ENCODE measurements around the gene C3orf49. TPM values are rescaled to one million over a fixed set of nuclear protein-coding genes. Genes with fewer than 3 reads are reported as not detected.

Gene C3orf49
- total and polyA plus RNA-seq, 2 of the 13 experiments (the other 11 are each of a cell fraction or from before 2014, with no cell fraction given): not detected

GRCh38 chr3:63864008-63864964 lies 45.2 kb downstream of the C3orf49 start (continued):
- TF ChIP-seq ZFP91 (CRISPR knock-in tag; IDR thresholded peaks at IDR 0.05; ENCODE audit: borderline replicate concordance): no peak
- TF ChIP-seq AGO1 (IDR thresholded peaks at IDR 0.05; ENCODE audit: low read depth, low read length, poor library complexity, severe bottlenecking): no peak
- TF ChIP-seq FUBP1 (CRISPR knock-in tag; IDR thresholded peaks at IDR 0.05; ENCODE audit: borderline replicate concordance): no peak
- TF ChIP-seq JUNB (CRISPR knock-in tag; IDR thresholded peaks at IDR 0.05; ENCODE audit: borderline replicate concordance): no peak
- no peak for TF ChIP-seq GTF3A (CRISPR knock-in tag; conservative IDR thresholded peaks at IDR 0.05)
- TF ChIP-seq SP1 (IDR thresholded peaks at IDR 0.05): no peak
- TF ChIP-seq SP1 (CRISPR knock-in tag; IDR thresholded peaks at IDR 0.05): no peak
- TF ChIP-seq AGO2 (optimal IDR thresholded peaks at IDR 0.05; ENCODE audit: low read depth, low read length): no peak
- TF ChIP-seq NFE2L2 (IDR thresholded peaks at IDR 0.05; ENCODE audit: low read length): no peak
- TF ChIP-seq NFRKB (IDR thresholded peaks at IDR 0.05): no peak
- no peak for TF ChIP-seq ZNF781 (CRISPR knock-in tag; IDR thresholded peaks at IDR 0.05; ENCODE audit: borderline replicate concordance, not compliant biosample characterization)
- TF ChIP-seq ZNF292 (CRISPR knock-in tag; IDR thresholded peaks at IDR 0.05; ENCODE audit: borderline replicate concordance, low read depth): no peak
- TF ChIP-seq TBX2 (CRISPR knock-in tag; IDR thresholded peaks at IDR 0.05; ENCODE audit: borderline replicate concordance): no peak
- TF ChIP-seq HOXA7 (CRISPR knock-in tag; IDR thresholded peaks at IDR 0.05): no peak
- TF ChIP-seq DNMT1 (CRISPR knock-in tag; IDR thresholded peaks at IDR 0.05): no peak
- TF ChIP-seq ZNF20 (CRISPR knock-in tag; IDR thresholded peaks at IDR 0.05): no peak
- no peak for TF ChIP-seq FOXO1 (CRISPR knock-in tag; IDR thresholded peaks at IDR 0.05)
- peak; percentile 30; the same call in 1 of the 2 replicates for TF ChIP-seq MXD1 (CRISPR knock-in tag; IDR thresholded peaks at IDR 0.05)
- TF ChIP-seq ZNF326 (CRISPR knock-in tag; IDR thresholded peaks at IDR 0.05; ENCODE audit: borderline replicate concordance): no peak
- TF ChIP-seq TFAP4 (IDR thresholded peaks at IDR 0.05; ENCODE audit: borderline replicate concordance, low read depth): peak; percentile 22; the same call in 1 of the 2 replicates
- no peak for TF ChIP-seq MAFK (conservative IDR thresholded peaks at IDR 0.05 in 1 of 2, IDR thresholded peaks at IDR 0.05 in 1 of 2; ENCODE audit: low read length in 2 of 2)
- no peak for TF ChIP-seq SETDB1 (CRISPR knock-in tag; IDR thresholded peaks at IDR 0.05; ENCODE audit: borderline replicate concordance)

All from HepG2 (cell line).